ENCODE measurements around the gene TGFB1I1. TPM values are rescaled to one million over a fixed set of nuclear protein-coding genes. Genes with fewer than 3 reads are reported as not detected.
A peak's percentile ranks its signal among the peaks of the same experiment; 100 is the strongest.

TGFB1I1 gene
- total and polyA plus RNA-seq, 2 of the 13 experiments (the other 11 are each of a cell fraction or from before 2014, with no cell fraction given), result 0.80 to 2.9 TPM

GRCh38 chr16:31507929-31508705 is 36.2 kb downstream of the TGFB1I1 start, which contains the start of gene RUSF1 (continued):
- TF ChIP-seq IRF9 (CRISPR knock-in tag; IDR thresholded peaks at IDR 0.05; ENCODE audit: borderline replicate concordance) (peak; percentile 99), IRF2 (CRISPR knock-in tag; IDR thresholded peaks at IDR 0.05) (peak; percentile 98), ZNF414 (CRISPR knock-in tag; IDR thresholded peaks at IDR 0.05) (peak; percentile 86; the same call in 1 of the 2 replicates), HDAC1 (CRISPR knock-in tag; IDR thresholded peaks at IDR 0.05) (peak; percentile 95), JUN (CRISPR knock-in tag; IDR thresholded peaks at IDR 0.05) (0 out of 2 replicates have a peak, but pooled peaks have one; percentile 41), ATF4 (CRISPR knock-in tag; IDR thresholded peaks at IDR 0.05) (peak in 1 of 2 experiments; percentile 76; a peak in 1 of 4 replicates), JUND (CRISPR knock-in tag; IDR thresholded peaks at IDR 0.05) (peak; percentile 23; the same call in 1 of the 2 replicates), RORA (CRISPR knock-in tag; IDR thresholded peaks at IDR 0.05) (no peak), ZNF556 (CRISPR knock-in tag; IDR thresholded peaks at IDR 0.05; ENCODE audit: borderline replicate concordance) (peak; percentile 99), FOXJ3 (CRISPR knock-in tag; IDR thresholded peaks at IDR 0.05; ENCODE audit: borderline replicate concordance) (peak; percentile 79; the same call in 1 of the 2 replicates), ZNF883 (CRISPR knock-in tag; IDR thresholded peaks at IDR 0.05; ENCODE audit: not compliant biosample characterization) (peak; percentile 84), HDAC6 (IDR thresholded peaks at IDR 0.05; ENCODE audit: low read depth, low read length) (no peak), ARID5B (CRISPR knock-in tag; IDR thresholded peaks at IDR 0.05) (peak; percentile 82), GLI4 (CRISPR knock-in tag; IDR thresholded peaks at IDR 0.05; ENCODE audit: borderline replicate concordance) (peak; percentile 97), ZNF274 (CRISPR knock-in tag; IDR thresholded peaks at IDR 0.05) (peak; percentile 88), ZNF577 (CRISPR knock-in tag; IDR thresholded peaks at IDR 0.05; ENCODE audit: borderline replicate concordance, low read depth) (no peak), MIER2 (CRISPR knock-in tag; IDR thresholded peaks at IDR 0.05) (peak; percentile 68; the same call in 1 of the 2 replicates), HMG20A (CRISPR knock-in tag; IDR thresholded peaks at IDR 0.05; ENCODE audit: borderline replicate concordance) (peak; percentile 49), ZNF557 (CRISPR knock-in tag; IDR thresholded peaks at IDR 0.05) (no peak), ZNF878 (CRISPR knock-in tag; IDR thresholded peaks at IDR 0.05) (no peak; the same call in 1 of the 2 replicates), MXD4 (CRISPR knock-in tag; IDR thresholded peaks at IDR 0.05) (no peak; the same call in none of the 2 replicates), KDM4B (CRISPR knock-in tag; IDR thresholded peaks at IDR 0.05) (peak; percentile 95), NFRKB (IDR thresholded peaks at IDR 0.05) (0 out of 2 replicates have a peak, but pooled peaks have one; percentile 11), ZBTB1 (CRISPR knock-in tag; IDR thresholded peaks at IDR 0.05; ENCODE audit: borderline replicate concordance) (no peak; the same call in 1 of the 2 replicates)
